Mammary epithelial cell (primary cell): ENCODE data around the gene NOG.

Experiments used
- CTCF ChIP-seq, 2 donors: IDR thresholded peaks in 1 of 2; conservative IDR thresholded peaks in 1 of 2; 2 replicates each; pipeline ENCODE4 v1.5.1; 2011 to 2012; ENCODE audit warnings: inconsistent platforms in 2 of 2, low read length in 2 of 2, mild to moderate bottlenecking in 2 of 2, control low read depth in 1 of 2, low read depth in 1 of 2; ENCODE audit not compliant: insufficient read depth in 1 of 2; ENCODE audit errors: extremely low read depth in 1 of 2
- EZH2 ChIP-seq: IDR thresholded peaks from 2 replicates; pipeline ENCODE4 v1.6.1; 2012; ENCODE audit warnings: low read length, inconsistent platforms, borderline replicate concordance

- TF ChIP-seq CTCF (conservative IDR thresholded peaks at IDR 0.05 in 1 of 2, IDR thresholded peaks at IDR 0.05 in 1 of 2; ENCODE audit: extremely low read depth in 1 of 2, insufficient read depth in 1 of 2, low read depth in 1 of 2, low read length in 2 of 2) (no peak), EZH2 (no peak)
Measured at GRCh38 chr17:56545930-56546329, 47.6 kb upstream of the NOG start.
